Small intestine (tissue), 7 donors: Measurements from ENCODE around the gene GMPR2. TPM values are rescaled to one million over a fixed set of nuclear protein-coding genes. Genes with fewer than 3 reads are reported as not detected.
A peak's percentile ranks its signal among the peaks of the same experiment; 100 is the strongest.

Experiments
- DNase-seq, 2 donors: peaks; one replicate each; pipeline versions ENCODE4 v3.0.0 to v3.0.0-alpha.2; 2013
- FAIRE-seq: peaks from 2 replicates; lab custom pipeline; 2012; peaks lifted over from hg19 to GRCh38; lab: Jason Lieb, UNC
- H3K27ac ChIP-seq, 3 donors: one replicate each; pipeline ENCODE4 v1.5.1; 2013; ENCODE audit warnings: low read length in 2 of 3, mild to moderate bottlenecking in 2 of 3, control low read depth in 1 of 3, inconsistent platforms in 1 of 3, low read depth in 1 of 3, moderate library complexity in 1 of 3
- H3K27me3 ChIP-seq, 3 donors: one replicate each; pipeline ENCODE4 v1.6.1; 2013; ENCODE audit warnings: low read length in 3 of 3, inconsistent platforms in 1 of 3; ENCODE audit not compliant: control insufficient read depth in 3 of 3, insufficient read depth in 3 of 3
- H3K36me3 ChIP-seq, 3 donors: one replicate each; pipeline ENCODE4 v1.6.1; 2013; ENCODE audit warnings: low read length in 3 of 3, inconsistent platforms in 1 of 3, low read depth in 1 of 3, mild to moderate bottlenecking in 1 of 3, moderate library complexity in 1 of 3; ENCODE audit not compliant: control insufficient read depth in 3 of 3, insufficient read depth in 2 of 3
- H3K4me1 ChIP-seq, 3 donors: one replicate each; pipeline ENCODE4 v1.6.1; 2013; ENCODE audit warnings: low read length in 2 of 3, inconsistent platforms in 1 of 3, low read depth in 1 of 3, mild to moderate bottlenecking in 1 of 3, moderate library complexity in 1 of 3; ENCODE audit not compliant: control insufficient read depth in 3 of 3, insufficient read depth in 2 of 3
- H3K4me3 ChIP-seq, 3 donors: one replicate each; pipeline ENCODE4 v1.5.1; 2013; ENCODE audit warnings: low read length in 3 of 3, control low read depth in 1 of 3, inconsistent platforms in 1 of 3, low read depth in 1 of 3, mild to moderate bottlenecking in 1 of 3, moderate library complexity in 1 of 3
- H3K9me3 ChIP-seq, 2 donors: one replicate each; pipeline ENCODE4 v1.6.1; 2013; ENCODE audit warnings: low read depth in 1 of 2, low read length in 1 of 2; ENCODE audit not compliant: control insufficient read depth in 2 of 2, insufficient read depth in 1 of 2
- WGBS, 3 donors: extraction: QIAGEN DNeasy Blood & Tissue Kit; methylation state at CpG; one replicate each; pipeline ENCODE4 v1.1.7; 2013; 5-methylcytosine and 5-hydroxymethylcytosine counted together
- polyA plus RNA-seq, 4 donors: library from polyadenylated mRNA; stranded (reverse) in 3 of 4; unstranded in 1 of 4; fragments of 200-250 nt in 3 of 4; fragments of 120-200 nt in 1 of 4; gene quantifications; one replicate each; pipeline versions ENCODE4 v1.2.1 to v1.2.3, GENCODE V29; 2013
- donor health status: healthy with polysubstance abuse.
- donor health status: control.
- donor health status: control.
- donor health status: Bipolar disorder and iron deficiency.
- donor health status: healthy.

GMPR2 gene
- polyA plus RNA-seq, 4 donors, result 57.4 to 94.1 (median 76.0) TPM

GRCh38 chr14:24267516-24267915, 34.8 kb downstream of the GMPR2 start:
- WGBS, 3 donors, result 92 to 96% (median 94%) methylated on average over 9 of the region's 9 CpGs
- Histone ChIP-seq H3K27ac (no peak overlapping the region), H3K36me3 (peaks cover 0 to 67% (median 10%) of the 10 kb centered on the region in 3 donors), H3K27me3 (no peaks in the 10 kb centered on the region), H3K4me1 (peaks cover 0 to 9% (median 4%) of the 10 kb centered on the region in 3 donors), H3K4me3 (no peak overlapping the region), H3K9me3 (no peaks in the 10 kb centered on the region)
- DNase-seq (no peak), FAIRE-seq (no peak)

GRCh38 chr14:24268225-24268624, 35.5 kb downstream of the GMPR2 start:
- WGBS, 3 donors, result 90 to 95% (median 94%) methylated on average over 9 of the region's 9 CpGs
- peaks cover 0 to 65% (median 10%) of the 10 kb centered on the region in 3 donors for H3K36me3 ChIP-seq
- H3K9me3 ChIP-seq, result no peaks in the 10 kb centered on the region
- no peak for DNase-seq
- FAIRE-seq, result no peak
- H3K27ac ChIP-seq, result no peak overlapping the region
- H3K27me3 ChIP-seq, result no peaks in the 10 kb centered on the region
- peaks cover 0 to 9% (median 4%) of the 10 kb centered on the region in 3 donors for H3K4me1 ChIP-seq
- no peak overlapping the region for H3K4me3 ChIP-seq

GRCh38 chr14:24269368-24269767, 36.6 kb downstream of the GMPR2 start:
- FAIRE-seq, result no peak
- H3K4me3 ChIP-seq, result no peak overlapping the region
- H3K4me1 ChIP-seq, result peaks cover 0 to 12% (median 5%) of the 10 kb centered on the region in 3 donors
- no peaks in the 10 kb centered on the region for H3K9me3 ChIP-seq
- no peak overlapping the region for H3K27ac ChIP-seq
- DNase-seq, result no peak
- no peaks in the 10 kb centered on the region for H3K27me3 ChIP-seq
- peaks cover 0 to 56% (median 10%) of the 10 kb centered on the region in 3 donors for H3K36me3 ChIP-seq
- 93 to 97% (median 94%) methylated on average over 8 of the region's 8 CpGs for WGBS, 3 donors

GRCh38 chr14:24269910-24270536, 37.3 kb downstream of the GMPR2 start:
- Histone ChIP-seq H3K4me3 (no peak overlapping the region), H3K36me3 (peaks cover 0 to 49% (median 10%) of the 10 kb centered on the region in 3 donors), H3K9me3 (no peaks in the 10 kb centered on the region), H3K4me1 (peaks cover 0 to 12% (median 6%) of the 10 kb centered on the region in 3 donors), H3K27me3 (no peaks in the 10 kb centered on the region), H3K27ac (no peak overlapping the region)
- 93 to 95% (median 95%) methylated on average over 14 of the region's 14 CpGs for WGBS, 3 donors
- no peak for DNase-seq
- no peak for FAIRE-seq

GRCh38 chr14:24270537-24271133, 37.9 kb downstream of the GMPR2 start:
- peak overlapping the region; percentile 80 to 90 (median 83) for H3K4me3 ChIP-seq
- DNase-seq (no peak), FAIRE-seq (no peak)
- peaks cover 0 to 46% (median 10%) of the 10 kb centered on the region in 3 donors for H3K36me3 ChIP-seq
- H3K27me3 ChIP-seq, result no peaks in the 10 kb centered on the region
- H3K4me1 ChIP-seq, result peaks cover 0 to 12% (median 6%) of the 10 kb centered on the region in 3 donors
- H3K27ac ChIP-seq, result peak overlapping the region; percentile 95 to 96 (median 95)
- no peaks in the 10 kb centered on the region for H3K9me3 ChIP-seq
- 5 to 12% (median 5%) methylated on average over 13 of the region's 13 CpGs for WGBS, 3 donors

- FAIRE-seq (no peak), DNase-seq (peak; percentile 92 to 96)
- peaks cover 0 to 12% (median 6%) of the 10 kb centered on the region in 3 donors for H3K4me1 ChIP-seq
These were observed 38.6 kb downstream of the GMPR2 start, which contains the start of gene RABGGTA for GRCh38 chr14:24271134-24271833. Gene RABGGTA, minus strand, starts transcription at chr14:24271597. Its CDS starts 482 bp downstream, at chr14:24271115.

GRCh38 chr14:24271834-24272263, 39.1 kb downstream of the GMPR2 start:
- WGBS, 3 donors, result 5 to 15% (median 9%) methylated on average over 3 of the region's 3 CpGs
- Histone ChIP-seq H3K27me3 (no peaks in the 10 kb centered on the region), H3K36me3 (peaks cover 0 to 36% (median 2%) of the 10 kb centered on the region in 3 donors), H3K4me3 (peak overlapping the region; percentile 56 to 83 (median 80)), H3K27ac (peak overlapping the region; percentile 59 to 95 (median 95)), H3K9me3 (no peaks in the 10 kb centered on the region), H3K4me1 (peaks cover 0 to 12% (median 6%) of the 10 kb centered on the region in 3 donors)
- no peak for DNase-seq
- no peak for FAIRE-seq

More at GRCh38 chr14:24271134-24271833, 38.6 kb downstream of the GMPR2 start, which contains the start of gene RABGGTA:
- Histone ChIP-seq H3K27ac (peak within 1 kb of the TSS; percentile 95 to 96 (median 95)), H3K27me3 (no peaks in the 10 kb centered on the region), H3K36me3 (peaks cover 0 to 42% (median 8%) of the 10 kb centered on the region in 3 donors), H3K4me3 (peak within 1 kb of the TSS; percentile 80 to 90 (median 83)), H3K9me3 (no peaks in the 10 kb centered on the region)
- 0% methylated on average over 44 to 61 of the region's 61 CpGs for WGBS, 3 donors

- H3K9me3 ChIP-seq, result no peaks in the 10 kb centered on the region
- peaks cover 0 to 12% (median 6%) of the 10 kb centered on the region in 3 donors for H3K4me1 ChIP-seq
- WGBS, 3 donors, result 89 to 91% (median 90%) methylated on average over 2 of the region's 2 CpGs
- DNase-seq (no peak), FAIRE-seq (no peak)
- H3K27me3 ChIP-seq, result no peaks in the 10 kb centered on the region
- H3K36me3 ChIP-seq, result peaks cover 0 to 30% (median 0%) of the 10 kb centered on the region in 3 donors
- H3K4me3 ChIP-seq, result no peak overlapping the region
- peak overlapping the region in 1 of 3 donors; percentile 95 for H3K27ac ChIP-seq
These were observed 39.7 kb downstream of the GMPR2 start for GRCh38 chr14:24272467-24272866.
